Brain pericyte (primary cell): ENCODE data around the gene LCE5A.
"Not testable (repeated sequence)": the region's sequence is repeated elsewhere in the genome, so short reads cannot be mapped to it uniquely, and the experiment has no call there.

Experiments
- DNase-seq: peaks from one replicate; pipeline ENCODE4 v3.0.0-alpha.2; 2012; ENCODE audit warnings: low read depth, low spot score

LCE5A gene, protein sequence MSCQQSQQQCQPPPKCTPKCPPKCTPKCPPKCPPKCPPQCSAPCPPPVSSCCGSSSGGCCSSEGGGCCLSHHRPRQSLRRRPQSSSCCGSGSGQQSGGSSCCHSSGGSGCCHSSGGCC

GRCh38 chr1:152510503-152510902 is at the start of gene LCE5A:
LCE5A (plus strand) TSS chr1:152510803; CDS start chr1:152511535, 732 bp downstream.
- DNase-seq, result no peak

DNA sequence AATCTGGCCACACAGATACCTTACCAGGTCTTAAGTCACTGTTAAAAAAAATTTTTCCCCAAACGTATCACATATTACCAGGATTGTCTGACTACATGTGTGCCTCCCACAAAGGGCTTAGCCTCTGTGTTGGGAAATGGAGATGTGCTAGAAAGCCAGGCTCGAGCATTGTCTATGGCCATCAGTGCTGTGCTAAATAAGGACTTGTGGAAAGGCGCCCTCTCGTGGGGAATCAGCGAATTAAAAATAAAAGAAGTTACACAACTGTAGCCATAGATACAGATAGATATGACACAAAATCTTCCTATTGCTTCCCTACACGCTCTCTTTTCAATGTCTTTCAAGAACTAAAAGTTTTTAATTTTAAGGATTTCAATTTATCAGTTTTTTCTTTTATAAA is 49.1 kb upstream of the LCE5A start:
- no peak for DNase-seq

DNA sequence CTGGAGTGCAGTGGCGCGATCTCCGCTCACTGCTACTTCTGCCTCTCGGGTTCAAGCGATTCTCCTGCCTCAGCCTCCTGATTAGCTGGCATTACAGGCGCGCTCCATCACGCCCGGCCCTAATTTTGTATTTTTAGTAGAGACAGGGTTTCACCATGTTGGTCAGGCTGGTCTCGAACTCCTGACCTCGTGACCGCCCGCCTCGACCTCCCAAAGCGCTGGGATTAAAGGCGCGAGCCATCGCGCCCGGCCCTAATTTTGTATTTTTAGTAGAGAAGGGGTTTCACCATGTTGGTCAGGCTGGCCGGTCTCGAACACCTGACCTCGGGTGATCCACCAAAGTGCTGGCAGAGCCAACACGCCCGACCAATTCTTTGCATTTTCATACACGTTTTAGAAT is 48.0 kb upstream of the LCE5A start:
- no peak for DNase-seq

DNA sequence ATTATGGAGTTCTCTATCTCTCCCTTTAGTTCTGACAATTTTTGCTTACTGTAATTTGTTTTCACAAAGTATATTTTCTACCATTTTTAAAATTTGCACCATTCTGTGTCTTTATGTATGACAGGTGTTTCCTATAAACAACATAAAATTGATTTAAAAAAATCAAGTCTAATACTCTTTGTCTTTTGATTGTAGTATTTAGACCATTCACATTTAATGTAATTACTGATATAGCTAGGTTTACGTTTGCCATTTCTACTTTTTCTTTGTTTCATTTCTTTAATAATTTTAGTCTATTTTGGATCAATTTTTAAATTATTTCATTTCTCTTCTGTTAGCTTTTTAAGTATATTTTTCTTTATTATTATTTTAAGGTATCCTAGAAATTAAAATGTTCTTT is 44.4 kb upstream of the LCE5A start:
- DNase-seq, result no peak

DNA sequence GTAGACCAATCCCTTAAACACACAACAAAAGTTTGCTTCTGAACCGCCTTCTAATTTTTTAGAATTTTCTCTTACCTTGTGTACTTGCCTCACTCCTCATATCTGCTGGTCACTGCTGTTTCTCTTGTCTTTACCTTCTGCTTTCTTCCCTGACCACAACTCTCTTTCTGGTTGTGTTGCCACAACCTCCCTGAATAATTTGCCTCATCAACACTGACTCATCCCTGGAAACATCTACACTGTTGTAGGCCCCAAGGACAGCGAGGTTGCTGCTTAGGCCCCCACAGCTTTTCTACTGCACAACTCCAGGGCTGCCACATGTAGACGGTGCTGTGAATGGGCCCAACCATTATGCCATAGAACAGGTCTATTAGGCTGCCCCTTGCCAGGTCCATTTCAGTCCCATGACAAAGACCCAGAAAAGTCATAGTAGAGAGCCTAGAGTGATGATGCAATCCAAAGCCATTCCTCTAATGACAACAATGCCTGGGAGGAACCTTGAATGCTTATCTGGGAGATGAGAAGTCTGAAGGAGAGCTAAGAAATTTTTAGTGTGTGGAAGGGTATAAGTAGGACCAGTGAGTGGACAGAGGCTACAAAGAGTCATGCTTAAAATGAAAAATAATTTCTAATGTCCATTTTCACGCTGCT is 36.6 kb upstream of the LCE5A start:
- no peak for DNase-seq

GRCh38 chr1:152479792-152480595 is 30.6 kb upstream of the LCE5A start:
- no peak for DNase-seq

- no peak for DNase-seq
These were observed 28.5 kb upstream of the LCE5A start for GRCh38 chr1:152481869-152482664.

DNA sequence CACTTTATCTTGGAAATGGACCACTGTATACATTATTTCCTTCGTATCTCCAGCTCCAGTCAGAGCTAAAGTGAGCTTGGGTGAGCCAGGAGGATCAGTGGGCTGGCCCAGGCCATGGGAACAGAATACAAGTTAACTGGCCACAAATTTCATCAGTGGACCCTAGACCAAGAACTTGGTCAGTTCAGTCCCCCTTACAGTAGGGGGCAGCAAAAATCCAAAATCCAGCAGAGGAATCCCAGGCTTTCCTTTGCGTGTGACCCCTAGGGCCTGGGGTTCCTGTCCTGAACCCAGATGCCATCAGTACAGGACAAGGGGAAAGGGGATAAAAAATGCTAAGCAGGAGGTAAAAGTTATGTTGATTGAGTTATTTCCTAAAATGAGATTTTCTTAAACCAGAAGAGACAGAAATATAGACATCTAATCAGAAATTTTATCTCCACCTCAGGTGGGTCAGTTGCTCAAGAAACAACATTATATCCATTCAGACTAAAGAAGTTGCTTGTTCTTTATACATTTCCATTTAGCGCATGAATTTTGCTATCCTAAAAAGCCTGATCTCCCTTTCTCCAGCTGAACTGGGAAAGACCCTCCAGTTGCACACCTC is 24.1 kb upstream of the LCE5A start:
- no peak for DNase-seq

GRCh38 chr1:152487871-152488270 is 22.7 kb upstream of the LCE5A start:
- DNase-seq, result no peak

DNA sequence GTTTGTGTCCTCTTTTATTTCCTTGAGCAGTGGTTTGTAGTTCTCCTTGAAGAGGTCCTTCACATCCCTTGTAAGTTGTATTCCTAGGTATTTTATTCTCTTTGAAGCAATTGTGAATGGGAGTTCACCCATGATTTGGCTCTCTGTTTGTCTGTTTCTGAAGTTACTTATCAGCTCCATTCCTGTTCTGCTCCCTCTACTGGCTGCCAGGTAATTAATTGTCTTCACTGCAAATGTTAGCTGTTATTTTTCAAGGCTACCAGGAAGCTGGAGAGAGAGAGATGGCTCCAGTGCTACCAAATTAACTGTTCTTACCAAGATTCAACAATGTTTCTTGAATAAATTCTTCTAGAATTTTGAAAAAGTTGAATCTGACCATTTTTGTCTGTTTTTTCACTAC is 19.1 kb upstream of the LCE5A start:
- not testable (repeated sequence) for DNase-seq

DNA sequence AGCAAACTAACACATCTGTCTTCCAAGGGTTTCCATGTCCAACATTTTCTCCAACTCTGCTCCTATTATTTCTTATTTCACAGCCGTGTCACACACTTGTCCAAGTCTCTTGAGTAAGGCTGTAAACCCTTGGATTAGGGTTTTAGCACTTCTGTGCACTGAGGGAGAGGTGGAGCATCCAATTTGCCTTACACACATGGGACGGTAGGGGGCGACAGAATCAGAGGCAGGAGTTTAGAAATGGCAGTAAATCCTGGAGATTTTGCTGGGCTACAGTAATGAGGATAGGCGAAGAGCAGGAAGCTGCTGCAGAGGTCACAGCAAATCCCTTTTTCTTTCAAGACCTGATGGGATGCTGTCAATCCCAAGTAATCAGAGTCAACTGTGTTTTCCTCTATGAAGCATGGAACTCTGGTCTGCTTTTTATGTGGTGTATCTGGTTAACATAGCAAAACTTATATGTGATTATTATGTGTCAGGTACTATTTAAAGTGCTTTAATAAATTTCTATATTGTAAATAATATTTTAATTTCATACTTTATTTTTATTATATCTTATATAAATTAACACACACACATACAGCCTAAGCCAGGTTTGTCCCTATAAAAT is 15.4 kb upstream of the LCE5A start:
- no peak for DNase-seq

- DNase-seq, result no peak
These were observed 13.3 kb upstream of the LCE5A start for GRCh38 chr1:152497273-152497672.

DNA sequence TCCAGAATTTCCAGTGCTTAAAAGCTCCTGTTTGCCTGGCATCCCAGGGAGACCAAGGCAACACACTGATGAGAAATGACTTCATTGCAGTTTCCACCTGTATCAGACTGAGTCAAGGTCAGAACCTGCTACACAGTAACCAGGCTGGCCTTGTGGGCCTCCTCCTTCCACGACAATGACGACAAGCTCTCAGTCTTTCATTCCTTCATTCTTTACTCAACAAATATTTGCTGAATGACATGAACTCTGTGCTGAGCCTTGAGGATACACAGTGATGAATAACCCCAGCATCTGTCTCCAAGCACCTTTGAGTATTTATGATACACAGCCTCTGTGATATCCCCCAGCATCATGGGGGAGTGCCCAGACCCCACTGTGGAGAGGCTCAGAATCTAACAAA is 8.9 kb upstream of the LCE5A start:
- no peak for DNase-seq

DNA sequence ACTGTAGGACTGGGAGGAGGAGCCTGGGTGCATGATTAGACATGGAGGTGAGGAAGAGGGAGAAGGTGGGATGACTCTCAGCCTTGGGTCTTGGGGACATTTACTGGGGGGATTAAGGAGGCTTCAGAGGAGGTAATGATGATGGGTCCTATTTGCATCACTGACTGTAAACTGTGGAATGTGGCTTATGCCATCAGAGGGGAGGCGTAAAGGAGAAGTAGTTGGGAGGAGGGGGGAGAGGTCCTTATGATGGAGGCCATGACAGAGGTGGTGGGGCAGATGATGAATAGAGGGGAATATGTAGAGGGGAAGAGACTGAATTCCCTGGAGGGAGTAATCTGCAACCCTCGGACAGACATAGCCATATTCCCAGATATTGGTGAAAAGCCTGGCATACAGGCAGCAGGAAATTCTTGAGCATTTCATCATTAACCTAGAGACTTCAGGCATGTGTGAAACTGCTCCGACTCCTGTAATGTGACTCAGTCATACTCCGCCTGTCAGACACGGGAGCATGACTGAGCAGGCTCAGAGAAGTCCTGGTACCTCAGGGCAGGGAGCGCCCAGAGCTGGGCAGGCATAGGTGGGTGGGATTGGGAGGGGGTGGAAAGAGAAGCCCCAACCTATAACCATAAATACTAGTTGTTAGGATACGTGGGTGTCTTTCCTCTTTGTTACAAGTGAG is 8.0 kb upstream of the LCE5A start:
- DNase-seq, result no peak

DNA sequence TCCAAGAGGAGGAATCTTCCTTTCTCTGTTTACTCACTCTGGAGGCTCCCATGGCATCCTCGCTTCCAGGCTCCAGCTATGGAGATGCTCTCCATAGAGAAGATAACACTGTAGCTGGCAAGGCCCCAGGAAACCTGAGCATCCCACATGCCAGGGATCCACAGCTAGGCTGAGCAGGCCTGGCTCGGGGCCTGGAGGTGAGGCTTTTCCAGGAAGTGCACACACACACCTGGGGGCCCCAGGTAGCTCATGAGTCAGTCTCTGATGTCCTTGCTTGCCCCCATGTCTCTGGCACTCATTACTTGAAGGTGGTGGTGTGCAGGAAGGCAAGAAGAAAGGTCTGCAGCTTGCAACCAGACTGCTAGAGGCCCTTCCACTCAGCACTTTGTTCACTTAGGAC is 5.5 kb upstream of the LCE5A start:
- no peak for DNase-seq

DNA sequence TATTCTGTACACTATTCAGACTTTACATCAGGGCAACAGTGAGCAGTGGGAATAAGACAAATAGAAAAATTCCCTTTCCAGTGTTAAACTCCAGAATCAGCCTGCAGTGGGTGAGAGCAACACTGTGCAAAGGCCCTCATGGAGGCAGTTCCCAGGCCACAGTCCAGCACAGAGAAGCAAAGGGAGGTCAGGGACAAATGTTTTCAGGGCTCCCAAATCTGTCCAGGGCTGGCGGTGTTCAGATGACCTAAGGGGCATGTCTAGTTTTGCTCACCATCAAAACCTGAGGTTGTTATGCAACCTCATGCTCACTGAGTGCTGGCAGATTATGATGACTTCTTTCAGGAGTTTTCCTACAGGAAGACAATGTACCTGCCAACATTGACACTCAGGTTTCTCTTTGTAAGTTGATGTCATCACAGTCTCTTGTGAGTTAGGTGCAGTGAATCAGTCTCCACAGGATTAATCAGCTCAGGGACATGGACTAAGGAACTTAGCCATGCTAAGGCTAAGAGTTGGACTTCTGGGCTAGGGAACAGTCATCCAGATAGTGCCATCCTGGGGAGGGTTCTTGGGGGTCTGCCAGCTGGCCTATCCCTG is 3.6 kb upstream of the LCE5A start:
- DNase-seq, result no peak

DNA sequence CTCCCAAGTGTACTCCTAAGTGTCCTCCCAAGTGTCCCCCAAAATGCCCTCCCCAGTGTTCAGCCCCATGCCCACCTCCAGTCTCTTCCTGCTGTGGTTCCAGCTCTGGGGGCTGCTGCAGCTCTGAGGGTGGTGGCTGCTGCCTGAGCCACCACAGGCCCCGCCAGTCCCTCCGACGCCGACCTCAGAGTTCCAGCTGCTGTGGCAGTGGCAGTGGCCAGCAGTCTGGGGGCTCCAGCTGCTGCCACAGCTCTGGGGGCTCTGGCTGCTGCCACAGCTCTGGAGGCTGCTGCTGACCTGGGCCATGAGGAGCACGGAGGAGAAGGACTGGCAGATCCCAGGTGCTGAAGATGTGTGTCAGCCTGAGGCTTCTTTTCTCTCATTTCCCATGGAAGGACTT is 993 bp downstream of the LCE5A start:
- no peak for DNase-seq

GRCh38 chr1:152513081-152513480 is 2.5 kb downstream of the LCE5A start:
- no peak for DNase-seq

- DNase-seq, result no peak
These were observed 4.3 kb downstream of the LCE5A start for GRCh38 chr1:152514715-152515433.

GRCh38 chr1:152515434-152515783 is 4.8 kb downstream of the LCE5A start:
- DNase-seq, result no peak
